H1 (cell line): Measurements from ENCODE around the gene KATNAL2. TPM values are rescaled to one million over a fixed set of nuclear protein-coding genes. Genes with fewer than 3 reads are reported as not detected.

Source experiments
- CEBPB ChIP-seq: IDR thresholded peaks from 2 replicates; pipeline ENCODE4 v1.6.1; 2012; ENCODE audit warnings: low read depth, low read length
- FOSL1 ChIP-seq: IDR thresholded peaks from 2 replicates; pipeline ENCODE4 v1.6.1; 2011; ENCODE audit warnings: mild to moderate bottlenecking, low read depth, low read length, moderate library complexity; ENCODE audit not compliant: insufficient read depth
- MAFK ChIP-seq: IDR thresholded peaks from 2 replicates; pipeline ENCODE4 v1.6.1; 2012; ENCODE audit warnings: low read depth, mild to moderate bottlenecking, improper control_type of control experiment, low read length
- RFX5 ChIP-seq: IDR thresholded peaks from 2 replicates; pipeline ENCODE4 v1.6.1; 2011; ENCODE audit warnings: low read depth, low read length, improper control_type of control experiment, borderline replicate concordance
- SIRT6 ChIP-seq: IDR thresholded peaks from one replicate; pipeline ENCODE4 v1.7.1; 2012; ENCODE audit warnings: low read length, inconsistent platforms
- SIX5 ChIP-seq: IDR thresholded peaks from 2 replicates; pipeline ENCODE4 v1.6.1; 2011; ENCODE audit warnings: mild to moderate bottlenecking, low read depth, low read length
- SP2 ChIP-seq: IDR thresholded peaks from 2 replicates; pipeline ENCODE4 v1.6.1; 2012; ENCODE audit warnings: mild to moderate bottlenecking, low read length, inconsistent platforms
- polyA plus RNA-seq, 7 experiments: library from polyadenylated mRNA; depleted of rRNA in 3 of 7; stranded (reverse) in 5 of 7; unstranded in 2 of 7; fragments of >200 nt in 5 of 7; fragments of 200-250 nt in 2 of 7; gene quantifications; 1 replicate in 5 of 7; 2 replicates in 1 of 7; 4 replicates in 1 of 7; pipeline versions ENCODE4 v1.2.1 to v1.2.3, GENCODE V29; 2011 to 2013; ENCODE audit warnings: missing spikeins in 2 of 7, mixed read lengths in 2 of 7
- total RNA-seq: library from RNA; stranded (reverse); fragmentation: NEBNext Ultra II Directional; extraction: Animal tissue kit (Norgen Biotek cat#: 25700); gene quantifications from 2 replicates; pipeline ENCODE4 v1.2.1, GENCODE V29; 2021
- TF ChIP-seq, protein P1 (sequence below): fragments of 300-600 bp; sonication (generic); IDR thresholded peaks from 2 replicates; pipeline ENCODE4 v1.7.1; 2012; ENCODE audit warnings: low read length, moderate library complexity, mild to moderate bottlenecking, inconsistent platforms; ENCODE audit not compliant: insufficient replicate concordance
- TF ChIP-seq, protein P2 (sequence below): IDR thresholded peaks from 2 replicates; pipeline ENCODE4 v1.6.1; 2012; ENCODE audit warnings: inconsistent platforms

KATNAL2 gene
- total and polyA plus RNA-seq, 2 of the 8 experiments (the other 6 are each of a cell fraction or from before 2014, with no cell fraction given): 10.0 to 15.2 TPM

DNA sequence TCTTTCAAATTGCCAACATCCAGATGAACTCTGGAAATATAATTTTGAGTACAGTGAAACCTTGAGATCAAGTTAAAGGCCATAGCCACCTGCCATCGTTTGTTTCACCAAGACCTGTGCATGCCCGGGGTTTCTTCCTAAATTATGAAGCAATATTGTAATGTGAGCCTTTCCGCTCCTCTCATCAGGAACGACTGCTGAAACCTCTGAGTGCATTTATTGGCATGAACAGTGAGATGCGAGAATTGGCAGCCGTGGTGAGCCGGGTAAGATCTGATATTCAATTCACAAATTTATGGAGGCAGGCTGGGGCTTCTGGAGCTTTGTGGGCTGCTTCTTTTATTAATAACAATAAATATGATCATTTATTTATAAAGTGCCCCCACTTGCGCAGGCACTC, 145.7 kb downstream of the KATNAL2 start (continued):
- TF ChIP-seq, protein P1, sequence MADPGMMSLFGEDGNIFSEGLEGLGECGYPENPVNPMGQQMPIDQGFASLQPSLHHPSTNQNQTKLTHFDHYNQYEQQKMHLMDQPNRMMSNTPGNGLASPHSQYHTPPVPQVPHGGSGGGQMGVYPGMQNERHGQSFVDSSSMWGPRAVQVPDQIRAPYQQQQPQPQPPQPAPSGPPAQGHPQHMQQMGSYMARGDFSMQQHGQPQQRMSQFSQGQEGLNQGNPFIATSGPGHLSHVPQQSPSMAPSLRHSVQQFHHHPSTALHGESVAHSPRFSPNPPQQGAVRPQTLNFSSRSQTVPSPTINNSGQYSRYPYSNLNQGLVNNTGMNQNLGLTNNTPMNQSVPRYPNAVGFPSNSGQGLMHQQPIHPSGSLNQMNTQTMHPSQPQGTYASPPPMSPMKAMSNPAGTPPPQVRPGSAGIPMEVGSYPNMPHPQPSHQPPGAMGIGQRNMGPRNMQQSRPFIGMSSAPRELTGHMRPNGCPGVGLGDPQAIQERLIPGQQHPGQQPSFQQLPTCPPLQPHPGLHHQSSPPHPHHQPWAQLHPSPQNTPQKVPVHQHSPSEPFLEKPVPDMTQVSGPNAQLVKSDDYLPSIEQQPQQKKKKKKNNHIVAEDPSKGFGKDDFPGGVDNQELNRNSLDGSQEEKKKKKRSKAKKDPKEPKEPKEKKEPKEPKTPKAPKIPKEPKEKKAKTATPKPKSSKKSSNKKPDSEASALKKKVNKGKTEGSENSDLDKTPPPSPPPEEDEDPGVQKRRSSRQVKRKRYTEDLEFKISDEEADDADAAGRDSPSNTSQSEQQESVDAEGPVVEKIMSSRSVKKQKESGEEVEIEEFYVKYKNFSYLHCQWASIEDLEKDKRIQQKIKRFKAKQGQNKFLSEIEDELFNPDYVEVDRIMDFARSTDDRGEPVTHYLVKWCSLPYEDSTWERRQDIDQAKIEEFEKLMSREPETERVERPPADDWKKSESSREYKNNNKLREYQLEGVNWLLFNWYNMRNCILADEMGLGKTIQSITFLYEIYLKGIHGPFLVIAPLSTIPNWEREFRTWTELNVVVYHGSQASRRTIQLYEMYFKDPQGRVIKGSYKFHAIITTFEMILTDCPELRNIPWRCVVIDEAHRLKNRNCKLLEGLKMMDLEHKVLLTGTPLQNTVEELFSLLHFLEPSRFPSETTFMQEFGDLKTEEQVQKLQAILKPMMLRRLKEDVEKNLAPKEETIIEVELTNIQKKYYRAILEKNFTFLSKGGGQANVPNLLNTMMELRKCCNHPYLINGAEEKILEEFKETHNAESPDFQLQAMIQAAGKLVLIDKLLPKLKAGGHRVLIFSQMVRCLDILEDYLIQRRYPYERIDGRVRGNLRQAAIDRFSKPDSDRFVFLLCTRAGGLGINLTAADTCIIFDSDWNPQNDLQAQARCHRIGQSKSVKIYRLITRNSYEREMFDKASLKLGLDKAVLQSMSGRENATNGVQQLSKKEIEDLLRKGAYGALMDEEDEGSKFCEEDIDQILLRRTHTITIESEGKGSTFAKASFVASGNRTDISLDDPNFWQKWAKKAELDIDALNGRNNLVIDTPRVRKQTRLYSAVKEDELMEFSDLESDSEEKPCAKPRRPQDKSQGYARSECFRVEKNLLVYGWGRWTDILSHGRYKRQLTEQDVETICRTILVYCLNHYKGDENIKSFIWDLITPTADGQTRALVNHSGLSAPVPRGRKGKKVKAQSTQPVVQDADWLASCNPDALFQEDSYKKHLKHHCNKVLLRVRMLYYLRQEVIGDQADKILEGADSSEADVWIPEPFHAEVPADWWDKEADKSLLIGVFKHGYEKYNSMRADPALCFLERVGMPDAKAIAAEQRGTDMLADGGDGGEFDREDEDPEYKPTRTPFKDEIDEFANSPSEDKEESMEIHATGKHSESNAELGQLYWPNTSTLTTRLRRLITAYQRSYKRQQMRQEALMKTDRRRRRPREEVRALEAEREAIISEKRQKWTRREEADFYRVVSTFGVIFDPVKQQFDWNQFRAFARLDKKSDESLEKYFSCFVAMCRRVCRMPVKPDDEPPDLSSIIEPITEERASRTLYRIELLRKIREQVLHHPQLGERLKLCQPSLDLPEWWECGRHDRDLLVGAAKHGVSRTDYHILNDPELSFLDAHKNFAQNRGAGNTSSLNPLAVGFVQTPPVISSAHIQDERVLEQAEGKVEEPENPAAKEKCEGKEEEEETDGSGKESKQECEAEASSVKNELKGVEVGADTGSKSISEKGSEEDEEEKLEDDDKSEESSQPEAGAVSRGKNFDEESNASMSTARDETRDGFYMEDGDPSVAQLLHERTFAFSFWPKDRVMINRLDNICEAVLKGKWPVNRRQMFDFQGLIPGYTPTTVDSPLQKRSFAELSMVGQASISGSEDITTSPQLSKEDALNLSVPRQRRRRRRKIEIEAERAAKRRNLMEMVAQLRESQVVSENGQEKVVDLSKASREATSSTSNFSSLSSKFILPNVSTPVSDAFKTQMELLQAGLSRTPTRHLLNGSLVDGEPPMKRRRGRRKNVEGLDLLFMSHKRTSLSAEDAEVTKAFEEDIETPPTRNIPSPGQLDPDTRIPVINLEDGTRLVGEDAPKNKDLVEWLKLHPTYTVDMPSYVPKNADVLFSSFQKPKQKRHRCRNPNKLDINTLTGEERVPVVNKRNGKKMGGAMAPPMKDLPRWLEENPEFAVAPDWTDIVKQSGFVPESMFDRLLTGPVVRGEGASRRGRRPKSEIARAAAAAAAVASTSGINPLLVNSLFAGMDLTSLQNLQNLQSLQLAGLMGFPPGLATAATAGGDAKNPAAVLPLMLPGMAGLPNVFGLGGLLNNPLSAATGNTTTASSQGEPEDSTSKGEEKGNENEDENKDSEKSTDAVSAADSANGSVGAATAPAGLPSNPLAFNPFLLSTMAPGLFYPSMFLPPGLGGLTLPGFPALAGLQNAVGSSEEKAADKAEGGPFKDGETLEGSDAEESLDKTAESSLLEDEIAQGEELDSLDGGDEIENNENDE: no peak
- no peak for TF ChIP-seq SIX5
- no peak for TF ChIP-seq MAFK
- TF ChIP-seq FOSL1: no peak
- TF ChIP-seq SIRT6: no peak
- no peak for TF ChIP-seq RFX5
- no peak for TF ChIP-seq SP2
- TF ChIP-seq CEBPB: no peak
- TF ChIP-seq, protein P2, sequence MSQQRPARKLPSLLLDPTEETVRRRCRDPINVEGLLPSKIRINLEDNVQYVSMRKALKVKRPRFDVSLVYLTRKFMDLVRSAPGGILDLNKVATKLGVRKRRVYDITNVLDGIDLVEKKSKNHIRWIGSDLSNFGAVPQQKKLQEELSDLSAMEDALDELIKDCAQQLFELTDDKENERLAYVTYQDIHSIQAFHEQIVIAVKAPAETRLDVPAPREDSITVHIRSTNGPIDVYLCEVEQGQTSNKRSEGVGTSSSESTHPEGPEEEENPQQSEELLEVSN: no peak
